ENCODE measurements around the gene ABCG5.

Gene ABCG5

GRCh38 chr2:43838560-43839267 lies at the start of gene ABCG5, which contains the start of gene ABCG8:
TSS of gene ABCG5 (minus strand) at chr2:43838839. CDS start at chr2:43838679, 160 bp downstream.
TSS of gene ABCG8 (plus strand) at chr2:43838971. CDS start at chr2:43839054, 83 bp downstream.
- DNase-seq = no peak

GRCh38 chr2:43887176-43887575 lies 48.5 kb upstream of the ABCG5 start:
- no peak for DNase-seq

- no peak for DNase-seq
These were observed 46.5 kb upstream of the ABCG5 start for GRCh38 chr2:43885132-43885632.

DNA sequence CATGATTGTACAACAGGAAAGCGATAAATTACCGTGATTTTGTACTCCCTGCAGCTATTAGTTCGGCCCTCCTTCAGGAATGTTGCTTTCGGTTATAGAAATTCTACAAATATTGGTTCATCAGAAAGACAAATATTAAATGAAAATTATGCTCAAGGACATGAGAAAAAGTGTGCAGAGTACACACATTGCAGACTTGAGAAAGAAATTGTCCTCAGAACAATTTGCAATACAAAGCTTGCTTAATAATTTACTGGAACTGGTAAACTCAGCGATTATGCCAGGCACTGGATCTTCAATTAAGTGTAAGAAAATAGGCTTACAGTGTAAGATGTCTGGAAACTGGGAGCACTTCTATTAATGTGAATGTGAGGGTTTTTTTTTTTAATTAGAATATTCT lies 46.0 kb upstream of the ABCG5 start:
- DNase-seq = no peak

- DNase-seq = no peak
These were observed 43.7 kb upstream of the ABCG5 start for GRCh38 chr2:43882312-43882711.

GRCh38 chr2:43880952-43881351 lies 42.3 kb upstream of the ABCG5 start:
- no peak for DNase-seq

DNA sequence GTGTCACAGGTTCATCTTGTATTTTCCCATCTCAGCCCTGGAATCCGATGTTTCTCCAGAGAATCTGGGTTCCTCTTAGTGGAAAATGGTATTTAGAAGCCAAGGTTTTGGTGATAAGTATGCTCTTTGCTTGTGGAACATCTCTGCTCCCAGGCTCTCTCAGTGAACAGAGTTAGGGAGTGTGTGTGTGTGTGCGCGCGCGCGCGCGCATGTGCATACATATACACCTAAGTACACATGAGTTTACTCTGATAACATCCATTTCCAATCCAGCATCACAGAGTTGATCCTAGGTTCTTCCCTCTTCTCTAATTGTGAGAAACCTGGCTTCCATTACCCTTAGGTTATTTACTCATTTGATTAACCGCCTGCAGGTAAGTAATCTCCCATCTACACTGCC lies 41.8 kb upstream of the ABCG5 start:
- no peak for DNase-seq

- DNase-seq = peak; percentile 23
These were observed 40.6 kb upstream of the ABCG5 start for GRCh38 chr2:43879261-43879660.

GRCh38 chr2:43877782-43878464 lies 39.3 kb upstream of the ABCG5 start:
- DNase-seq = peak; percentile 31

DNA sequence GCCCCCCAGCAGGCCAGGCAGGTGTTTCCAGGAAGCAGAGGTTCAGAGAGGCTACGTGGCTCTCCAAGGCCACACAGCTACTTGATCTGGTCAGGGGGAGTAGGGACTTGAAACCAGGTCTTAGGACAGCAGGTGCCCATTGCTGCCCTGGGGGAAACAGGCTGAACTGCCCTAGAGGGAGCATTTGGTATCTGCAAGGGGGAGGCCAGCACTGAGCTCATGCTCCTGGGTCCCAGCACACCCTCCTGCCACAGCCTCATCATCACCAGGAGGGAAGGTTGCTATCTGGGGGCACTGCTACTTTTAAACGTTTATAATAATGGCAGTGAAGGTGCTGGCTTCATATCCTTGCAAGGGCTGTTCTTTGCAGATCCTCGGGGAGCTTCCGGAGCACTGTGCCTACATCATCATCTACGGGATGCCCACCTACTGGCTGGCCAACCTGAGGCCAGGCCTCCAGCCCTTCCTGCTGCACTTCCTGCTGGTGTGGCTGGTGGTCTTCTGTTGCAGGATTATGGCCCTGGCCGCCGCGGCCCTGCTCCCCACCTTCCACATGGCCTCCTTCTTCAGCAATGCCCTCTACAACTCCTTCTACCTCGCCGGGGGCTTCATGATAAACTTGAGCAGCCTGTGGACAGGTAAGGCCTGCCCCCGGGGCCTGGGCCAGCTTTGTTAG lies 36.3 kb upstream of the ABCG5 start:
- no peak for DNase-seq

DNA sequence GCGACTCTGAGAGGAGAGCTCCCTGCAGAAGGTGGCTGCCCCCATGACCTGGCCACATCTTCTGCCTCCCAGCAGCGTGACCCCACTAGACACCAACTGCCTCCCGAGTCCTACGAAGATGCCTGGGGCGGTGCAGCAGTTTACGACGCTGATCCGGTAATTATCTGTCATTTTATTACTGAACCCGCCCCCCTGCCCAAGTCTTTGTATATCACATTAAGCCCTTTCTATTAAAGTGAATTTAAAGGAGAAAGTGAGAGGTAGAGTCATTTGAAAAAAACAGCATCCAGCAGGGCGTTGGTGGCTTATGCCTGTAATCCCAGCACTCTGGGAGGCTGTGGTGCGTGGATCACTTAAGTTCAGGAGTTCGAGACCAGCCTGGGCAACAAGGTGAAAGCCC lies 33.5 kb upstream of the ABCG5 start:
- no peak for DNase-seq

GRCh38 chr2:43855292-43855691 lies 16.7 kb upstream of the ABCG5 start:
- DNase-seq = no peak

DNA sequence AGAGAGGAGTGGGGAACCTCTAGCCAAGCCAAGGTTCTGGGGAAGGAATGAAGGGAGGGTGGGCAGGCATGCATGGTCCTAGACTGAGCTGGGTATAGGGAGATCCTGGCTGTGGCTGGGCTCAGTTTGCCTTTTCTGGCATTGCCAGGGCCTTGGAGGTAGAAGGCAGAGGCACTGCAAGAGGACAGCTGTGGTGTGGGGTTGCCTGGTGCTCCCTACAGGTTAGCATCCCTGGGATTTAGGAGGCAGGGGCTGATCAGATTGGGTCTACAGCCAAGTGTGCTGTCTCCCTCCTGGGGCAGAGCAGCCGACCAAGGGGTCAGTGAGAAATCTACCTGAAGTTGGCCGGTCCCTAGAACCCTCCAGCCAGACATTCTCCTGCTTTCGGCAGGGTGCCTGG lies 16.0 kb upstream of the ABCG5 start:
- DNase-seq = no peak

DNA sequence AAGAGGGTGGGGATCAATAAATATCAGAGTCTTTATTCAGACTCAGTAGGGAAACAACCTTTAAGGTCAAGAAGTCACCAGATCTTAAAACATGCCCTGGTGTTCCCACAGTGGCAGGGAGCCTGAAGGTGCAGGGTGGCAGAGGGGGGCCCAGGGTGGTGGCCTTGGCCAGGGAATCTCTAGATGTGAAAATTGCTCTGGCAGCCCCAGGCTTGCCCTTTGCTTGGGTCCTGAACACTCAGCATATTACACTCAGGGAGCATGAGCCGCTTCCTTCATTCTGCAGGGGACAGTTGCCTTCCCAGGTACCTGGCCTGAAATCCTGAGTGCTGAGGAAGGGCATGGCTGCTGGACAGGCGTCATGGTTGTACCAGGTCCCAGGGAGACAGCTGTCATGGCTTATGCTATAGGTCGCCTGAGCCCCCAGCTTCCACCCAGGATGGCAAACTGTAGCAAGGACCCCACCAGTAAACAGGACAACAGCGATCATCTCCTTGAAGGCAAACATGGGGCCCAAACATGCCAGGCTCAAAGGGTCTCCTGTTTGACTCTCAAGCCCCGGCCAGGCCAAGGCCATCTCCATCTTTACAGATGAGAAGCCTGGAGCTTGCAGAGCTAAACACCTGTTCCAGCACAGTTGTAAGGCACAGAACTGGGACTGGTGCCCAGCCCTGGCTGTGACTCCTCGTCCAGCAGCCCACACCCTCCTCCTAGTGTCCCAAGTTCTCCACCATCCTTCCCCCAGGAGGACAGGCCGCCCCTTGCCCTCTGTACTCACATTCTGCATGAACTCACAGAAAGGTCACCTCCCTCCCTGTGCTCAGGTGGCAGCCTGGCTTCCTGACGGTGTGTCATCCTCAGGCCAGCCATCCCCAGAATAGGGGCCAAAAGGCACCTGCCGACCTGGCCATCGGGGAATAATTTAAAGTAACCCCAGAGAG lies 14.8 kb upstream of the ABCG5 start:
- no peak for DNase-seq

DNA sequence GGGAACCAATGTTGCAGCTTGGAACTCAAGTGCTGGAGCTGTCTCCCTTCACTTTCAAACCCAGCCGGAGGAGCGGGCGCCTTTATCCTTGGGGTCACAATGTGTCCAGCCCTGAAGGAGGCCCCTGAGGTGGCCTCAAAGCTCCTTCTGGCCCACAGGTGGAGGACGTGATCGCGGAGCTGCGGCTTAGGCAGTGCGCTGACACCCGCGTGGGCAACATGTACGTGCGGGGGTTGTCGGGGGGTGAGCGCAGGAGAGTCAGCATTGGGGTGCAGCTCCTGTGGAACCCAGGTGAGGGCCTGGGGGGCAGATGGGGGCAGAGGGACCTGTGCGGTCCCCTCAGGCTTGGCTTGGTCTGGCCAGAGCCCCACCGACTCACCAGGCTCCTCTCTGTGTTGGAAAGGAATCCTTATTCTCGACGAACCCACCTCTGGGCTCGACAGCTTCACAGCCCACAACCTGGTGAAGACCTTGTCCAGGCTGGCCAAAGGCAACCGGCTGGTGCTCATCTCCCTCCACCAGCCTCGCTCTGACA lies 13.6 kb upstream of the ABCG5 start:
- no peak for DNase-seq

GRCh38 chr2:43851011-43851980 lies 12.7 kb upstream of the ABCG5 start:
- no peak for DNase-seq

DNA sequence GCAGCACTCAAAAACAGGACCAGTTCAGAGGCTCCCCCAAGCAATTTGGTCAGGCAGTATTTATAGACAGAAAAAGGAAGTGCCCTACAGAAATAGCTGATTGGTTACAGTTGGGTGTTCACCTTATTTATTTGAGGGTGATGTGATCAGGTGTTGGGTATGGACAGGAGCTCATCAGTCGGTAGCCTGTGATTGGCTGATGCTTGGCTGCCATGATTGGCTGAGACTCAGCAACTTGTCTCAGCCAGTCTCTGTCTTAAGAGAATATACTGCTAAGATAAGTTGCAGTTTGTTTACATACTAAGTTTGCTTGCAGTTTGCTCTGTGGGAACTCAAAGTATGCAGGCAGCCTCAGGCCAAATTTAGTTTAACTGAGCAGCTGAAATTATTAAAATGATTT lies 9.6 kb upstream of the ABCG5 start:
- DNase-seq = no peak

DNA sequence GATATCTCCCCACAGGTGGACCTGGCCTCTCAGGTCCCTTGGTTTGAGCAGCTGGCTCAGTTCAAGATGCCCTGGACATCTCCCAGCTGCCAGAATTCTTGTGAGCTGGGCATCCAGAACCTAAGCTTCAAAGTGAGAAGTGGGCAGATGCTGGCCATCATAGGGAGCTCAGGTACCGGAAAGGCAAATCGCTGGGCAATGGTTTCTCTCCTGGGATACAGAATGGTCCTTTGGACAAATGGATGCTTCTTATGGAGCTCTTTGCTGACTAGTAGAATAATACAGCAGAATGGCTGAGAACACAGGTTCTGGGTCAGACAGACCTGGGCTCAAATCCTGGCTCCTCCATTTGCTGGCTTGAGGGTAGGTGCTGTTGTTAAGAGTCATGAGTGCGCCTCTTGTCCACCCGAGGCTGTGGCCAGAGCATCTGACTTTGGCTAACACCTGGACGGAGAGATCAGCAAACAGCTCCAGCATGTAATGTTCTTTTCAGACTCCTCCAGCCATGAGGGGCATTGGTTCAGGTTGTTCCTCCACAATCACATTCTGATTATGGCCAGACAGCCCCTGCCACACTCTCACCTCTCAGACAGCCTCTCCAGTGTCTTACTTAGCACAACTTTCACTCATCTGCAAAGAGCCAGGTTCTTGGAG lies 7.6 kb upstream of the ABCG5 start:
- no peak for DNase-seq

GRCh38 chr2:43845181-43845580 lies 6.5 kb upstream of the ABCG5 start:
- no peak for DNase-seq

GRCh38 chr2:43842866-43843226 lies 4.2 kb upstream of the ABCG5 start:
- DNase-seq = no peak
